Measurements from ENCODE around the gene APOB. TPM values are rescaled to one million over a fixed set of nuclear protein-coding genes. Genes with fewer than 3 reads are reported as not detected.

APOB gene
- total and polyA plus RNA-seq, 2 experiments from 2014 or later = not detected

DNA sequence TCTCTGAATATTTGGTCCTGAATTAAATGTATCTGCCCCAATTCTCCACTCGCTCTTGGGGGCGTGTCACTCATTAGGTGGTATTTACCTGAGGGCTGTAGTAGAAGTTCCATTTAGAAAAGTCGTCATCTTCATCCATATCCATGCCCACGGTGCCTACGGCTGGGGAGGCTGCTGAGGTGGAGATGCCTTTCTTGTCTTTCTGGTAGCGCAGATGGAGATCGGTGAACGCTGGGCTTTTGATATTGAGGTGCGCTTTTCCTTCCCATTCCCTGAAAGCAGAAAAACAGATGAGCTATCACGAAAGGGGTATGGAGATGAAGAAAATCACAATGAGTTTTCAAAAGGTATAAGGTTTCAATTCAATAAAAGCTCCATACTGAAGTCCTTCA is 39.7 kb downstream of the APOB start:
- 51 to 53% methylated on average over 10 of the region's 10 CpGs for WGBS, 2 experiments (ENCODE audit: low coverage in 1 of 2, low lambda C conversion rate in 2 of 2, missing lambda C conversion rate in 2 of 2)
- Histone ChIP-seq H3K9me2 (ENCODE audit: insufficient read depth) (no peaks in the 10 kb centered on the region), H3K4me2 (ENCODE audit: unreplicated experiment) (no peak overlapping the region), H3K4me1 (ENCODE audit: insufficient read depth) (no peaks in the 10 kb centered on the region), H3K9me3 (ENCODE audit: low read depth) (no peaks in the 10 kb centered on the region), H3K9ac (no peak overlapping the region), H3K79me2 (ENCODE audit: insufficient read depth) (no peaks in the 10 kb centered on the region), H3K36me3 (ENCODE audit: low read depth) (no peaks in the 10 kb centered on the region), H3K27ac (no peak overlapping the region), H3K27me3 (replicated peaks; ENCODE audit: insufficient read depth) (no peaks in the 10 kb centered on the region), H3K4me3 (no peak overlapping the region), H3F3A (ENCODE audit: insufficient read depth) (no peaks in the 10 kb centered on the region), H4K20me1 (ENCODE audit: insufficient read depth) (no peaks in the 10 kb centered on the region), H2AFZ (no peak overlapping the region)
- in situ Hi-C loops (cut with MboI) = no loop called here
- TF ChIP-seq EZH2 (IDR thresholded peaks at IDR 0.05; ENCODE audit: insufficient read depth, poor library complexity, severe bottlenecking) = no peak
- no peak for TF ChIP-seq EZH2phosphoT487 (IDR thresholded peaks at IDR 0.05; ENCODE audit: insufficient read depth, low read depth)
- DNase-seq = no peak

DNA sequence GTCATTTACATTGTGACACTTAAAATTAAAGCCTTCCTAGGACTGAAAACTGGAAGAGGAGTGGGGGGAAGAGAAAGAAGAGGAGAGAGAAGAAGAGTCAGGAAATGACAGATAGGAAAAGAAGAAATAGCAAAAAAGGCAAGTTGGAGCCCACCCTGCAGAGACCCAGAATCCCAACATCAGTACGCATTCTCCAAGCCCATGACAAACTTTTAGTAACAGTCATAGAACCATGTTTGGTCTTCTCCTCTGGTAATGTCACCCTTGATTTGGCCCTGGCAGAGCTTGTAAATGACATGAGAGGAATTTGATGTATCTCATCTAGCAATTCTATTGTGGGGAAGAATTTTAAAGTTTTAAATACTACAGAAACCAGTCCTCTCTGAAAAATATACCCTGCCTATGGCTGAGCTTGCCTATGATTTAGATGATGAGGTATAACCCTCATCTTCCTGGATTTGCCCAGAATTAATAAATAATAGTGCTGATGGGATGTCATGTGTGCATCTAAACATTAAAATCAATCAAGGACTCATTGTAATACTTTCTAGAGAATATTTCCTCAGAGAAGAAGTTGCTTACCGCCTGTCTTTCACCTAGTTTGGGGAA is 40.2 kb downstream of the APOB start:
- no peaks in the 10 kb centered on the region for H3K4me1 ChIP-seq (ENCODE audit: insufficient read depth)
- no peaks in the 10 kb centered on the region for H3K9me2 ChIP-seq (ENCODE audit: insufficient read depth)
- DNase-seq = no peak
- TF ChIP-seq EZH2phosphoT487 (IDR thresholded peaks at IDR 0.05; ENCODE audit: insufficient read depth, low read depth) (no peak), EZH2 (IDR thresholded peaks at IDR 0.05; ENCODE audit: insufficient read depth, poor library complexity, severe bottlenecking) (no peak)
- H3F3A ChIP-seq (ENCODE audit: insufficient read depth) = no peaks in the 10 kb centered on the region
- no peaks in the 10 kb centered on the region for H3K79me2 ChIP-seq (ENCODE audit: insufficient read depth)
- no peak overlapping the region for H3K4me3 ChIP-seq
- H3K36me3 ChIP-seq (ENCODE audit: low read depth) = no peaks in the 10 kb centered on the region
- H4K20me1 ChIP-seq (ENCODE audit: insufficient read depth) = no peaks in the 10 kb centered on the region
- no peaks in the 10 kb centered on the region for H3K27me3 ChIP-seq (replicated peaks; ENCODE audit: insufficient read depth)
- H3K27ac ChIP-seq = no peak overlapping the region
- no peaks in the 10 kb centered on the region for H3K9me3 ChIP-seq (ENCODE audit: low read depth)
- H2AFZ ChIP-seq = no peak overlapping the region
- H3K9ac ChIP-seq = no peak overlapping the region
- in situ Hi-C loops (cut with MboI) = no loop called here
- H3K4me2 ChIP-seq (ENCODE audit: unreplicated experiment) = no peak overlapping the region
- 26 to 35% methylated on average over 2 of the region's 2 CpGs for WGBS, 2 experiments (ENCODE audit: low coverage in 1 of 2, low lambda C conversion rate in 2 of 2, missing lambda C conversion rate in 2 of 2)

DNA sequence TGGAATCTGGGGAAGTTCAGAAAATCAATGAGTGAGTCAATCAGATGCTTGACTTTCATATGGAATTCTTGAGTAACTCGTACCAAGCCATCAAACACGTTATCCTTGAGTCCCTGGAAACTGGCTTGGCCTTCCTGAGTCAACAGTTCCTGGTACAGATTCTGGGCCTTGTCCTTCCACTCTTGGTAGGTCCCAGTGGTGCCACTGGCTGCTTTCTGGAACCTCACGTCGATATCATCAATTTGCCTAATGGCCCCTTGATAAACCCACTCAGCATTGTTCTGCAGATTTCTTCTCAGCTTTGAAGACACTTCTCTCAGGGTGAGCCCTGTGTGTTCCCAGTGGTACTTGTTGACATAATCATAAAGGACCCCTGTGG is 41.1 kb downstream of the APOB start:
- TF ChIP-seq EZH2 (IDR thresholded peaks at IDR 0.05; ENCODE audit: insufficient read depth, poor library complexity, severe bottlenecking) = no peak
- no peak for TF ChIP-seq EZH2phosphoT487 (IDR thresholded peaks at IDR 0.05; ENCODE audit: insufficient read depth, low read depth)
- no peaks in the 10 kb centered on the region for H3K4me1 ChIP-seq (ENCODE audit: insufficient read depth)
- no peak overlapping the region for H3K4me2 ChIP-seq (ENCODE audit: unreplicated experiment)
- DNase-seq = no peak
- H3K9me3 ChIP-seq (ENCODE audit: low read depth) = no peaks in the 10 kb centered on the region
- H3K9me2 ChIP-seq (ENCODE audit: insufficient read depth) = no peaks in the 10 kb centered on the region
- no peaks in the 10 kb centered on the region for H3K79me2 ChIP-seq (ENCODE audit: insufficient read depth)
- in situ Hi-C loops (cut with MboI) = no loop called here
- no peaks in the 10 kb centered on the region for H4K20me1 ChIP-seq (ENCODE audit: insufficient read depth)
- no peaks in the 10 kb centered on the region for H3K36me3 ChIP-seq (ENCODE audit: low read depth)
- no peak overlapping the region for H3K4me3 ChIP-seq
- no peak overlapping the region for H3K9ac ChIP-seq
- H3F3A ChIP-seq (ENCODE audit: insufficient read depth) = no peaks in the 10 kb centered on the region
- WGBS, 2 experiments (ENCODE audit: low coverage in 1 of 2, low lambda C conversion rate in 2 of 2, missing lambda C conversion rate in 2 of 2) = 6 to 8% methylated on average over 4 of the region's 4 CpGs
- no peaks in the 10 kb centered on the region for H3K27me3 ChIP-seq (replicated peaks; ENCODE audit: insufficient read depth)
- no peak overlapping the region for H2AFZ ChIP-seq
- H3K27ac ChIP-seq = no peak overlapping the region

DNA sequence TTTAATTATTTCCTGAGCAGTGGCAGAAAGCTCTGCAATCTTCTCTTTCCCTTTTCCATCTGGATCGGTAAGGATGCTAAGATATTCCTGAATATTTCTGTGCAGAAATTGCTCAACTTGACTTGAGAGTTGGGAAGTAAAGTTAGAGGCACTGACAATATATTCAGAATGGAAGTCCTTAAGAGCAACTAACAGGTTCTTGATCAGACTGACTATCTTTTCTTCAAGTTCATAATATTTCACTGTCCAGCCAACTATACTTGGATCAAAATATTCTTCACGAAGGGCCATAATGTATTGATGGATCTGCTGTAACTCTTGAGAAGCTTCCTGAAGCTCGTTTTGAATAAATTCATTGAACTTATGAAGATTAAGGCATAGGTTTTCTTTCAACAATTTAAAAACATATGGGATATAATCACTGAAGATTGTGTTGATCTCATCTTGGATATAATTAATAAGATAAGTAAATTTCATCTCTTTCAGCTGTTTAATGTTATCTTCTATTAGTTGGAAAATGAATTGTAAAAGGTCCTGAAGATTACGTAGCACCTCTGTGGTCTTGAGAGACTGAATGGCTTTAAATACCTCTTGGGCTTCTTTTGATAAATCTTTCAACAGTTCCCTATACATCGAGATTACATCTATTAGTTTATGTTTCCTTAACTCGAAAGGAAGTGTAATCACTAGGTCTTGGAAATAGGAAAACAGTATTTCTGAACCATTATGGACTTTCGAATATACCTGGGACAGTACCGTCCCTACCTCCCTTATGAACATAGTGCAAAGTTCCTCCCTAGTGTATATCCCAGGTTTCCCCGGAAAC is 41.7 kb downstream of the APOB start:
- H2AFZ ChIP-seq = no peak overlapping the region
- H3K4me2 ChIP-seq (ENCODE audit: unreplicated experiment) = no peak overlapping the region
- H3K4me1 ChIP-seq (ENCODE audit: insufficient read depth) = no peaks in the 10 kb centered on the region
- in situ Hi-C loops (cut with MboI) = no loop called here
- WGBS, 2 experiments (ENCODE audit: low coverage in 1 of 2, low lambda C conversion rate in 2 of 2, missing lambda C conversion rate in 2 of 2) = 21 to 25% methylated on average over 9 of the region's 9 CpGs
- H3K9me3 ChIP-seq (ENCODE audit: low read depth) = no peaks in the 10 kb centered on the region
- DNase-seq = no peak
- no peak overlapping the region for H3K27ac ChIP-seq
- H3K36me3 ChIP-seq (ENCODE audit: low read depth) = no peaks in the 10 kb centered on the region
- TF ChIP-seq EZH2 (IDR thresholded peaks at IDR 0.05; ENCODE audit: insufficient read depth, poor library complexity, severe bottlenecking) (no peak), EZH2phosphoT487 (IDR thresholded peaks at IDR 0.05; ENCODE audit: insufficient read depth, low read depth) (no peak)
- H3F3A ChIP-seq (ENCODE audit: insufficient read depth) = no peaks in the 10 kb centered on the region
- H3K4me3 ChIP-seq = no peak overlapping the region
- no peaks in the 10 kb centered on the region for H3K79me2 ChIP-seq (ENCODE audit: insufficient read depth)
- no peaks in the 10 kb centered on the region for H3K27me3 ChIP-seq (replicated peaks; ENCODE audit: insufficient read depth)
- no peaks in the 10 kb centered on the region for H3K9me2 ChIP-seq (ENCODE audit: insufficient read depth)
- H4K20me1 ChIP-seq (ENCODE audit: insufficient read depth) = no peaks in the 10 kb centered on the region
- H3K9ac ChIP-seq = no peak overlapping the region
